ENCODE data around the gene CPN1. TPM values are rescaled to one million over a fixed set of nuclear protein-coding genes. Genes with fewer than 3 reads are reported as not detected.

Gene CPN1
- total RNA-seq, 1 donor = not detected

DNA sequence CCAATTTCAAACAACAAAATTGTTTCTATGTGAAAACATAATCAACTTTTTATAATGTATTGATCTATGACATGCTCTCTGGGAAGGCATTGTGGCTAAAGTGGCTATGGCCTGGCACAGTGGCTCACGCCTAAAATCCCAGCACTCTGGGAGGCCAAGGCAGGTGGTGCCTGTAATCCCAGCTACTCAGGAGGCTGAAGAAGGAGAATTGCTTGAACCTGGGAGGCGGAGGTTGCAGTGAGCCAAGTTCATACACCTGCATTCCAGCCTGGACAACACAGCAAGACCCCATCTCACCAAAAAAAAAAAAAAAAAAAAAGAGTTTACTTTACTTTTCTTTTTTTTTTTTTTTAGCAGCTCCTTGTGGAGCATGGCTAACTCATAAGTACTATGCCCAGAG, 38.9 kb upstream of the CPN1 start:
- no peak overlapping the region for H3K4me3 ChIP-seq (ENCODE audit: low read depth, low read length)
- TF ChIP-seq, protein P1, sequence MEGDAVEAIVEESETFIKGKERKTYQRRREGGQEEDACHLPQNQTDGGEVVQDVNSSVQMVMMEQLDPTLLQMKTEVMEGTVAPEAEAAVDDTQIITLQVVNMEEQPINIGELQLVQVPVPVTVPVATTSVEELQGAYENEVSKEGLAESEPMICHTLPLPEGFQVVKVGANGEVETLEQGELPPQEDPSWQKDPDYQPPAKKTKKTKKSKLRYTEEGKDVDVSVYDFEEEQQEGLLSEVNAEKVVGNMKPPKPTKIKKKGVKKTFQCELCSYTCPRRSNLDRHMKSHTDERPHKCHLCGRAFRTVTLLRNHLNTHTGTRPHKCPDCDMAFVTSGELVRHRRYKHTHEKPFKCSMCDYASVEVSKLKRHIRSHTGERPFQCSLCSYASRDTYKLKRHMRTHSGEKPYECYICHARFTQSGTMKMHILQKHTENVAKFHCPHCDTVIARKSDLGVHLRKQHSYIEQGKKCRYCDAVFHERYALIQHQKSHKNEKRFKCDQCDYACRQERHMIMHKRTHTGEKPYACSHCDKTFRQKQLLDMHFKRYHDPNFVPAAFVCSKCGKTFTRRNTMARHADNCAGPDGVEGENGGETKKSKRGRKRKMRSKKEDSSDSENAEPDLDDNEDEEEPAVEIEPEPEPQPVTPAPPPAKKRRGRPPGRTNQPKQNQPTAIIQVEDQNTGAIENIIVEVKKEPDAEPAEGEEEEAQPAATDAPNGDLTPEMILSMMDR (IDR thresholded peaks at IDR 0.05; ENCODE audit: insufficient read depth, low read length) = no peak
- no peak for DNase-seq (ENCODE audit: low read depth)

DNA sequence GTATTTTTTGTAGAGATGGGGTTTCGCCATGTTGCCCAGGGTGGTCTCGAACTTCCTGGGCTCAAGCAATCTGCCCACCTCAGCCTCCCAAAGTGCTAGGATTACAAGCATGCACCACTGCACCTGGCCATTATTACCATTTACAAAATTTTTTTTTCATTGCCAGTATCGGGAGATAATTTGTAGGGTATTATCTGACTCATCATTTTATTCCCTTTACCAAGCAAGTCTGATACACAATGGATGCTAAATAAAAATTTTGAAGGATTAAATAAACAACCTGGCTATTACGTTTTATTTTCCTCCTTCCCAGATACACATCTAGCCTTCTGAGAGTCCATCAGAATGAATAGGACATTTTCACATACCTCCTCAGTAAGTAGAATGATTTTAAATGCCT, 38.1 kb upstream of the CPN1 start:
- TF ChIP-seq, protein P1 (IDR thresholded peaks at IDR 0.05; ENCODE audit: insufficient read depth, low read length) = no peak
- no peak overlapping the region for H3K4me3 ChIP-seq (ENCODE audit: low read depth, low read length)
- DNase-seq (ENCODE audit: low read depth) = no peak

DNA sequence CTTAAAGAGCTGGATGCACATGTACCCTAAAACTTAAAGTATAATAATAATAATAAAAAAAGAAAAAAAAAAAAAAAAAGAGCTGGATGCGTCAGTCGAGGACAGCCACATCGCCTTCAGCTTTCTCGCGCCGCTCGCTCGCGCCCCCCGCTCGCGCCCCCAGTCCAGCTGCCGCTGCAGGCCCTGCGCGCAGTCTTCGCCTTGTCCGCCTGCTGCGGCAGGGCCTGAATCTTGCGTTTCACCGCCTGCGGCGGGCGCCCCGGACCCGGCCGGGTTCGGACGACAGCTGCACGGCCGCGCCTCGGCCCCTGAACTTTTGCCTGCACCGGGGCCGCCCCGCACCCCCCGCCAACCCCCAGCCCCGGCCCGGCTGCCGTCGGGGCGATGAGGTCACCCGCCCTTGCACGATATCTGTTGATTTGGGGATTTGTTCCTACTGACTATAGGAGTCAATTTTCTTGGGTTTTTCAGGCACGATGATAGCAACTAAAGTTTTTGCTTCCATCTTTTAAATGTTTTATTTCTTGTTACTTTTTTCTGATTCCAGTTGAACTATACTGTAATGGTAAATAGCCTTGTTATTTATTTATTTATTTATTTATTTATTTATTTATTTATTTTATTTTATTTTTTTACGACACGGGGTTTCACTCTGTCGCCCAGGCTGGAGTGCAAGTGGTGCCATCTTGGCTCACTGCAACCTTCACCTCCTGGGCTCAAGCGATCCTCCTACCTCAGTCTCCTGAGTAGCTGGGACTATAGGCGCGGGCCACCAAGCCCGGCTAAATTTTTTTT, 33.5 kb upstream of the CPN1 start:
- DNase-seq (ENCODE audit: low read depth) = no peak
- H3K4me3 ChIP-seq (ENCODE audit: low read depth, low read length) = no peak overlapping the region
- TF ChIP-seq, protein P1 (IDR thresholded peaks at IDR 0.05; ENCODE audit: insufficient read depth, low read length) = no peak

DNA sequence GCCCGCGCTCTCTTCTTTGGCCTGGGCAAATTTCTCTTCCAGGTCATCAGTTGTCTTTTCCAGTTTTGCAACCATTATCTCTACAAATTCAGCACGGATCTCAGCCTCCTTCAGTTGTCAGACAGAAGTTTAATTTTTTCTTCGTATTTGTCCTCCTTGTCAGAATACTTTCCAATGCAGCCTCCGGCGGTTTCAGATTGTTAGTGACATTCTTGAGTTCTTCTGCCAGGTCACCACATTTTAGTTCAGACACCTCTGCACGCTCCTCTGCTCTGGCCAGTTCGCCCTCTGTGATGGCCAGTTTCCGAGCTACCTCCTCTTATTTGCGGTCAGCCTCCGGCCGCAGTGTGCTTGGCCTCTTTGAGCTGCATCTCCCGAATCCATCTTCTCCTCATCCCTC, 32.8 kb upstream of the CPN1 start:
- H3K4me3 ChIP-seq (ENCODE audit: low read depth, low read length) = no peak overlapping the region
- DNase-seq (ENCODE audit: low read depth) = no peak
- TF ChIP-seq, protein P1 (IDR thresholded peaks at IDR 0.05; ENCODE audit: insufficient read depth, low read length) = no peak

DNA sequence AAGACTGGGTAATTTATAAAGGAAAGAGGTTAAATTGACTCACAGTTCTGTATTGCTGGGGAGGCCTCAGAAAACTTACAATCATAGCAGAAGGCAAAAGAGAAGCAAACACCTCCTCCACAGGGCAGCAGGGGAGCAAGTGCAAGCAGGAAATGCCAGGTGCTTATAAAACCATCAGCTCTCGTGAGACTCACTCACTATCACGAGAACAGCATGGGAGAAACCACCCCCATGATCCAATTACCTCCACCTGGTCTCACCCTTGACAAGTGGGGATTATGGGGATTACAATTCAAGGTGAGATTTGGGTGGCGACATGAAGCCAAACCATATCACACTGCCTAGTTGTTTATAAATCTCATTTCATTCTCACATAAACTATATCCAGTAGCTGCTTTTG, 28.0 kb upstream of the CPN1 start:
- TF ChIP-seq, protein P1 (IDR thresholded peaks at IDR 0.05; ENCODE audit: insufficient read depth, low read length) = no peak
- no peak overlapping the region for H3K4me3 ChIP-seq (ENCODE audit: low read depth, low read length)

DNA sequence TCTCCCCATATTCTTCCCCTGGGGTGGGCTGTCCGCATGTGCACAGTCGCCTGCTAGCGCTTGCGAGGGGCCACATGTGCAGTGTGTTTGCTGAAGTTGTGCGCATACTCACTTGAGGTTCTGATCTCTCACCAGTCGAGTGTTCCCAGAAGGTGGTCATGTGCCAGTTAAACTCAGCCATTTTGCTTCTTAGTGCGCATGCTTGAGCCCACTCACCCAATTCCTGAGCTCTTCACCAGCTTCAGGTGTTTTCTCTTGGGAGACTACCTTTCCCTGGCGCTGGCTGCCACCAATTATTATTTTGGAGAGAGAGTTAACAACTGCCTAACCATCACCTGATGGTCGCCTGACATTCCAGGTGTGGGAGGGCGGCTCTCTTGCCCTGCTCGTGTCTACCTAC, 25.2 kb upstream of the CPN1 start:
- TF ChIP-seq, protein P1 (IDR thresholded peaks at IDR 0.05; ENCODE audit: insufficient read depth, low read length) = no peak

More for the DNA sequence above, 28.0 kb upstream of the CPN1 start:
- no peak for DNase-seq (ENCODE audit: low read depth)

DNA sequence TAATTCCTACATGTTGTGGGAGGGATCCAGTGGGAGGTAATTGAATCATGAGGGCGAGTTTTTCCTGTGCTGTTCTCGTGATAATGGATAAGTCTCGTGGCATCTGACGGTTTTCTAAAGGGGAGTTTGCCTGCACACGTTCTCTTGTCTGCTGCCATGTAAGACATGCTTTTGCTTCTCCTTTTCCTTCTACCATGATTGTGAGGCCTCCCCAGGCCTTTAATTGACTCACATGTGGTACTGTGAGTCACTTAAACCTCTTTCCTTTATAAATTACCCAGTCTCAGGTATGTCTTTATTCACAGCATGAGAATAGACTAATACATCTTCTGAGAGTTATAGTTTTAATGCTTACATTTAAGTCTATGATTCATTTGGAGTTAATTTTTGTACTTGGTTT, 22.6 kb upstream of the CPN1 start:
- no peak overlapping the region for H3K4me3 ChIP-seq (ENCODE audit: low read depth, low read length)
- DNase-seq (ENCODE audit: low read depth) = no peak
- TF ChIP-seq, protein P1 (IDR thresholded peaks at IDR 0.05; ENCODE audit: insufficient read depth, low read length) = no peak

More for the DNA sequence above, 25.2 kb upstream of the CPN1 start:
- no peak overlapping the region for H3K4me3 ChIP-seq (ENCODE audit: low read depth, low read length)
- DNase-seq (ENCODE audit: low read depth) = no peak
